ENCODE results near the gene HAUS7. TPM values are rescaled to one million over a fixed set of nuclear protein-coding genes. Genes with fewer than 3 reads are reported as not detected.

Gene HAUS7
- total and polyA plus RNA-seq, 7 donors, result 15.0 to 37.8 (median 23.9) TPM

- WGBS, 2 donors, result 94 to 95% methylated on average over 15 of the region's 15 CpGs
- intact Hi-C loops (cut with DNase I), result no loop called here
- DNase-seq, result no peak
Observed at GRCh38 chrX:153449368-153450113, 20.8 kb downstream of the HAUS7 start.

GRCh38 chrX:153448556-153449367, 21.6 kb downstream of the HAUS7 start:
- intact Hi-C loops (cut with DNase I), result no loop called here
- H3K36me3 ChIP-seq, result peaks cover 0 to 1% (median 0%) of the 10 kb centered on the region in 4 donors
- WGBS, 2 donors, result 97% methylated on average over 21 of the region's 21 CpGs

More at GRCh38 chrX:153449368-153450113, 20.8 kb downstream of the HAUS7 start:
- peaks cover 0 to 7% (median 0%) of the 10 kb centered on the region in 4 donors for H3K36me3 ChIP-seq
- H3K4me3 ChIP-seq, result no peak overlapping the region
- H3K4me1 ChIP-seq, result no peaks in the 10 kb centered on the region
- H3K27me3 ChIP-seq, result no peaks in the 10 kb centered on the region
- no peak overlapping the region for H3K27ac ChIP-seq
- no peaks in the 10 kb centered on the region for H3K9me3 ChIP-seq
- no peak for TF ChIP-seq POLR2AphosphoS5 (IDR thresholded peaks at IDR 0.05)
- TF ChIP-seq POLR2A (IDR thresholded peaks at IDR 0.05), result no peak
- TF ChIP-seq EP300 (IDR thresholded peaks at IDR 0.05), result no peak
- no peak for TF ChIP-seq CTCF (IDR thresholded peaks at IDR 0.05)

GRCh38 chrX:153447581-153447960, 22.8 kb downstream of the HAUS7 start:
- WGBS, 2 donors, result 83 to 90% methylated on average over 8 of the region's 8 CpGs

More at GRCh38 chrX:153448556-153449367, 21.6 kb downstream of the HAUS7 start:
- DNase-seq, result peak; percentile 42
- H3K27ac ChIP-seq, result no peak overlapping the region
- no peak for TF ChIP-seq POLR2A (IDR thresholded peaks at IDR 0.05)
- no peak for TF ChIP-seq EP300 (IDR thresholded peaks at IDR 0.05)
- no peak for TF ChIP-seq POLR2AphosphoS5 (IDR thresholded peaks at IDR 0.05)
- H3K4me1 ChIP-seq, result no peaks in the 10 kb centered on the region
- no peaks in the 10 kb centered on the region for H3K27me3 ChIP-seq
- no peaks in the 10 kb centered on the region for H3K9me3 ChIP-seq
- no peak overlapping the region for H3K4me3 ChIP-seq

GRCh38 chrX:153446950-153447580, 23.3 kb downstream of the HAUS7 start:
- DNase-seq, result peak; percentile 57
- intact Hi-C loops (cut with DNase I), result no loop called here

More at GRCh38 chrX:153447581-153447960, 22.8 kb downstream of the HAUS7 start:
- Histone ChIP-seq H3K36me3 (no peaks in the 10 kb centered on the region), H3K4me1 (no peaks in the 10 kb centered on the region), H3K27ac (no peak overlapping the region), H3K9me3 (no peaks in the 10 kb centered on the region), H3K4me3 (no peak overlapping the region), H3K27me3 (no peaks in the 10 kb centered on the region)
- TF ChIP-seq EP300 (IDR thresholded peaks at IDR 0.05), result no peak
- no peak for TF ChIP-seq POLR2AphosphoS5 (IDR thresholded peaks at IDR 0.05)
- TF ChIP-seq POLR2A (IDR thresholded peaks at IDR 0.05), result no peak
- TF ChIP-seq CTCF (IDR thresholded peaks at IDR 0.05), result no peak
- intact Hi-C loops (cut with DNase I), result no loop called here
- DNase-seq, result no peak

More at GRCh38 chrX:153446950-153447580, 23.3 kb downstream of the HAUS7 start:
- TF ChIP-seq EP300 (IDR thresholded peaks at IDR 0.05) (no peak), POLR2A (IDR thresholded peaks at IDR 0.05) (no peak), POLR2AphosphoS5 (IDR thresholded peaks at IDR 0.05) (no peak), CTCF (IDR thresholded peaks at IDR 0.05) (no peak)
- H3K4me3 ChIP-seq, result no peak overlapping the region
- H3K36me3 ChIP-seq, result no peaks in the 10 kb centered on the region
- H3K27ac ChIP-seq, result no peak overlapping the region
- WGBS, 2 donors, result 93% methylated on average over 17 of the region's 17 CpGs
- no peaks in the 10 kb centered on the region for H3K4me1 ChIP-seq
- H3K27me3 ChIP-seq, result no peaks in the 10 kb centered on the region
- no peaks in the 10 kb centered on the region for H3K9me3 ChIP-seq
